DMS79 (cell line): ENCODE data around the gene RAMP1.
A peak's percentile ranks its signal among the peaks of the same experiment; 100 is the strongest.
"Not testable (repeated sequence)": the region's sequence is repeated elsewhere in the genome, so short reads cannot be mapped to it uniquely, and the experiment has no call there.

ENCODE experiments used
- DNase-seq: peaks from one replicate; lab custom pipeline; 2025; lab: John Stamatoyannopoulos, UW

The RAMP1 gene

DNA sequence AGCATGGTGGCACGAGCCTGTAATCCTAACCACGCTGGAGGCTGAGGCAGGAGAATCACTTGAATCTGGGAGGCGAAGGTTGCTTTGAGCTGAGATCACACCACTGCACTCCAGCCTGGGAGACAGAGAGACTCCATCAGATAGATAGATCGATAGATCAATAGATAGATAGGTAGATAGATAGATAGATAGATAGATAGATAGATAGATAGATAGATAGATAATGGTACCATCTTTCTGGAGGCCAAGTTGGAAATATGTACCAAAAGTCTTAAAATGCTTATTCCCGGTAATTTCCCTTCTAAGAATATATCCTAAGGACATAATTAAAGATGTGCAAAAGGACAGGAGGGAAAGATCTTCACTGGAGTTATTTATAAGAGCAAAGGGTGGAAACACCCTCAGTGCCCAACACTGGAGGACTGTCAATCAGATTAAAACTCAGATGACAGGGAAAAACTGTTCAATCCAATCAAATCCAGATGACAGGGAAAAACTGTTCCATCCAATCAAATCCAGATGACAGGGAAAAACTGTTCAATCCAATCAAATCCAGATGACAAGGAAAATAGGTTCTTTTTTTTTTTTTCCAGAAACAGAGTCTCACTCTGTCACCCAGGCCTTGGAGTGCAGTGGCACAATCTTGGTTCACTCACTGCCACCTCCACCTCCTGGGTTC lies 58.4 kb downstream of the RAMP1 start:
- DNase-seq = no peak

DNA sequence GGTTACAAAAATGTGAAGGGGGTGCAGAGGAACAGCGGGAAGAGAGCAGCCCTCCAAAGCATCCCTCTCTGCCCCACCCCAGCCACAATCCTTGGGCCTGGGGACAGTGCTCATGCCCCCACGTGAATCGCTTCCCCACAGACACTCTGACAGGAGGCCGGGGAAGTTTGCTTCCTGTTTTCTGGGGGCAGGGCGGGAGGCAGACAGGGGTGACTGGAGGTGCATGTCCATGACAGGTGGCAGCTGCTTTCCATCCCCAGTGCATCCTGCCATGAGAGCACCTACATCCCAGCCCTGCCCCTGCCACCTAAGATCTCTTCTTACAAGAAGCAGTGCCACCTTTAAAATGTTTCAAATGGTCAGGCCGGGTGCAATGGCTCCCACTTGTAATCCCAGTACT lies 60.2 kb downstream of the RAMP1 start:
- no peak for DNase-seq

- no peak for DNase-seq
Observed at GRCh38 chr2:237920673-237921072, 61.2 kb downstream of the RAMP1 start.

DNA sequence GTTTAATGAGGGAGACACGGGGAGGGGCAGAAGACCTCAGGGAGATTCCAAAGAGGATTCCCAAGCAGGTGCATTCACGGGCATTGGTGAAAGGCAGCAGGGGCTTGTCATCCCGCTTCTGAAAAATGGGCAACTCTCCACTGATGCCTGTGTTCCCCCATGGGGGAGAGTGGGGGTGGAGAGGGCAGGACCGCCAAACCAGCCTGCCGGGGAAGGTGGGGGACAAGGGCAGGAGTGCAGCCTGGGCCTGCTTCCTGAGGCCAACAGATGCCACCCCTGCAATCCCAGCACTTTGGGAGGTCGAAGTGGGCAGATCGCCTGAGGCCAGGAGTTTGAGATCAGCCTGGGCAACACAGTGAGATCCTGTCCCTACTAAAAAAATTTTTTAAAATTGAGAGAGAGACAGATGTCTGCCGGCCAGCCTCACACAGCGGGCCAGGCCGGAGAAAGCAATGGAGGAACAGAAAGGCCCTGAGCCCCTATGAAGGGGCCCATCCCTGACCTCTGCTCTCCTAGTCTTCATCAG lies 62.6 kb downstream of the RAMP1 start:
- DNase-seq = no peak

- peak; percentile 5 for DNase-seq
Observed at GRCh38 chr2:237922641-237923361, 63.4 kb downstream of the RAMP1 start.

GRCh38 chr2:237923481-237924163 lies 64.2 kb downstream of the RAMP1 start:
- no peak for DNase-seq

- no peak for DNase-seq
Observed at GRCh38 chr2:237924164-237924534, 64.7 kb downstream of the RAMP1 start.

- DNase-seq = no peak
Observed at GRCh38 chr2:237927135-237927534, 67.7 kb downstream of the RAMP1 start.

- no peak for DNase-seq
Observed at GRCh38 chr2:237927986-237928385, 68.6 kb downstream of the RAMP1 start.

- no peak for DNase-seq
Observed at GRCh38 chr2:237929979-237930378, 70.6 kb downstream of the RAMP1 start.

DNA sequence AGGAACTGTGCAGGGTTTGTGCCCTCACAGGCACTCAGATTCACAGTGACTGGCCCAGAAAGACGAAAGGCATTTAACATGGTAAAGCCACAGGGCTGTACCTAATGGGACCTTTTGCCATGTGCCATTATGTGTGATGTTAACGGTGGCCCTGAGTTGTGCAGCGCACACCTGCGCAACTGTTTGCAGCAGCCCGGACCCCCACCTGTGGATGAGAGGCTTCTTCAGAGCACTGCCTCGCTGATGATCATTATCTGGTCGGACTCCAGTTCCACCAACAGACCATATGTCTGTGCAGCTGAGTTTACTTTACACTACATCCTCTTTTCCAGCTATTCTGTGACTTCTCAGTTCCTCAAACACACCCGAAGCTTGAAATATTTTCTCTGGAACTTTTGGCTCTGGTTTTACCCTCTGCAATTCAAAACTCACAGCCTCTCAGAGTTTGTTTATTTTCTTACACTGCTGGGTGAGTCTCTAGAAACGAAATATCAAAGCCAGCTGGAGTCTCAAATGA lies 71.8 kb downstream of the RAMP1 start:
- DNase-seq = no peak

DNA sequence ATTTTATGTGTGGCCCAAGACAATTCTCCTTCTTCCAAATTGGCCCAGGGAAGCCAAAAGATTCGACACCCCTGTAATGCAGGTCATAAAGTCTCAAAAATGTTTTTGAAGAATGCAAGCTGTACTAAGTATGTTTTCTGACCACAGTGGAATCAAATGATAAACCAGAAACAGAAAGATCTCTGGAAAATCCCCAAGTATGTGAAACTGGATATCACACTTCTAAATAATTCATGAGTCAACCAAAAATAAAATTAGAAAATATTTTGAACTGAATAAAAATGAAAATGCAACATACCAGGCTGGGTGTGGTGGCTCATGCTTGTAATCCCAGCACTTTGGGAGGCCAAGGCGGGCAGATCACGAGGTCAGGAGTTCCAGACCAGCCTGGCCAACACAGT lies 73.3 kb downstream of the RAMP1 start:
- DNase-seq = no peak

- no peak for DNase-seq
Observed at GRCh38 chr2:237934186-237934585, 74.8 kb downstream of the RAMP1 start.

GRCh38 chr2:237935740-237936452 lies 76.5 kb downstream of the RAMP1 start:
- no peak for DNase-seq

GRCh38 chr2:237939251-237939650 lies 79.8 kb downstream of the RAMP1 start:
- no peak for DNase-seq

DNA sequence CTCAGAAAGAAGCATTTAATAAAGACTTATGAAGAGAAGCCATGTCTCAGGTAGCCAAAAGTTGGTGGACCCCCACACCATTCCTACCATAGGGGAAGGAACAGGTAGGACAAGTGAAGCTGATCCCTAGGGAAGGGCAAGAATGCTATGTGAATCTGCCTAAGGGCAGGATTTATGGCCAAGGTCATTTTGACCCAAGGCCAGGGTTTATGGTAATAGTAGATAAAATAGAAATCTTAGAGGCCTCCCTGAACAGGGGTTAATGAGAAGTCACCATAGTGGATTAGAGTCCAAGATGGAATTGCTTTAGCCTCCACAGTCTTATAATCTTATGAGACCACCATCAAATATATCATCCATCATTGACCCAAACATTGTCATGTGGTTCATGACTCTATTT lies 81.4 kb downstream of the RAMP1 start:
- no peak for DNase-seq

DNA sequence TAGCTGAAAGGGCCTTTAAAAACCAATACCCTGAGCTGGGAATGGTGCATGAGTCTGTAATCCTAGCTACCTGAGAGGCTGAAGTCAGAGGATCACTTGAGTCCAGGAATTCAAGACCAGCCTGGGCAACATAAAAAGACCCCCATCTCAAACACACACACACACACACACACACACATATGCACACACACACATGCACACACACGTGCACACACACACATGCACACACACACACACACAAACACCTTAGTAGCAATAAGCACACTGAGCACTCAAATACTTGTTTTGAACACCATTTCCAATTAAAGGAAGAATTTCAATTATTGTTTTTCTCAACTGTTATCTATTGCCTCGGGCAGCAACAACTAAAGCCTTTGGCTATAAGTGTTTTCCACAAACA lies 81.8 kb downstream of the RAMP1 start:
- DNase-seq = no peak

GRCh38 chr2:237942513-237942899 lies 83.1 kb downstream of the RAMP1 start:
- DNase-seq = no peak

GRCh38 chr2:237943395-237944094 lies 84.1 kb downstream of the RAMP1 start:
- DNase-seq = no peak

- DNase-seq = no peak
Observed at GRCh38 chr2:237944302-237944701, 84.9 kb downstream of the RAMP1 start.

DNA sequence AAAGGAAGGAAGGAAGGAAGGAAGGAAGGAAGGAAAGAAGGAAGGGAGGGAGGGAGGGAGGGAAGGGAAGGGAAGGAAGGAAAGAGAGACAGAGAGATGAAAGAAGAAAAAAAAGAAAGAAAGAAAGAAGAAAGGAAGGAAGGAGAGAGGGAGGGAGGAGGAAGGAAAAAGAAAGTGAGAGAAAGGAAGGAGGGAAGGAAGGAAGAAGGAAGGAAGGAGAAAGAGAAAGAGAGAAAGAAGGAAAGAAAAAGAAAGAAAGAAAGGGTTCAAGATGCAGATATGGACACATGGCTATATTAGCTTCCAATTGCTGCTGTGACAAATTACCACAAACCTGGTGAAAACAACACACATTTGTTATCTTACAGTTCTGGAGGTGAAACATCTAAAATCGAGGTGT lies 87.0 kb downstream of the RAMP1 start:
- no peak for DNase-seq

DNA sequence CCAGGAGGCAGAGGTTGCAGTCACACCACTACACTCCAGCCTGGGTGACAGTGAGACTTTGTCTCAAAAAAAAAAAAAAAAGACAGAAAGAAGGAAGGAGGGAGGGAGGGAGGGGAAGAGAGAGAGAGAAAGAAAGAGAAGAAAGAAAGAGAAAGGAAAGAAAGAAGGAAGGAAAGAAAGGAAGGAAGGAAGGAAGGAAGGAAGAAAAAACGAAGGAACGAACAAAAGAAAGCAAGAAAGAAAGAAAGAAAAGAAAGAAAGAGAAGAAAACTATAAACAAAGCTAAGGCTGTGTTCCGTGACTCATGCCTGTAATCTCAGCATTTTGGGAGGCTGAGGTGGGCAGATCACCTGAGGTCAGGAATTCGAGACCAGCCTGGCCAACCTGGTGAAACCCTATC lies 91.9 kb downstream of the RAMP1 start:
- DNase-seq = not testable (repeated sequence)
